Placental pericyte (primary cell): ENCODE data around the gene KRTAP4-6. TPM values are rescaled to one million over a fixed set of nuclear protein-coding genes. Genes with fewer than 3 reads are reported as not detected.

Experiments used
- small RNA-seq: library from RNA; depleted of rRNA; stranded (forward); fragments of <200 nt; gene quantifications from one replicate; pipeline ENCODE3, GENCODE V24; 2012; ENCODE audit warnings: low replicate concordance
- total RNA-seq: library from RNA; depleted of rRNA; stranded (reverse); fragments of >200 nt; gene quantifications from 2 replicates; pipeline ENCODE4 v1.2.3, GENCODE V29; 2012

KRTAP4-6 gene
- total RNA-seq: not detected in 2 replicates

GRCh38 chr17:41140360-41141131 lies at the start of gene KRTAP4-6:
Gene KRTAP4-6, minus strand, starts transcription at chr17:41140544. Its CDS starts 57 bp downstream, at chr17:41140487.

GRCh38 chr17:41189837-41190318 lies 49.5 kb upstream of the KRTAP4-6 start, which contains the start of gene KRTAP9-1:
Gene KRTAP9-1, plus strand, starts transcription at chr17:41189887. Its CDS starts 0 bp downstream, at chr17:41189887.

GRCh38 chr17:41184480-41184961 lies 44.2 kb upstream of the KRTAP4-6 start, which contains the start of gene KRTAP4-1:
Gene KRTAP4-1, minus strand, starts transcription at chr17:41184911. Its CDS starts 57 bp downstream, at chr17:41184854.

GRCh38 chr17:41177727-41178271 lies 37.5 kb upstream of the KRTAP4-6 start, which contains the start of gene KRTAP4-2:
Gene KRTAP4-2, minus strand, starts transcription at chr17:41178221. Its CDS starts 57 bp downstream, at chr17:41178164.

GRCh38 chr17:41168121-41168520 lies 27.8 kb upstream of the KRTAP4-6 start, which contains the start of gene KRTAP4-3:
Gene KRTAP4-3, minus strand, starts transcription at chr17:41168221. Its CDS starts 49 bp downstream, at chr17:41168172.

GRCh38 chr17:41160648-41161047 lies 20.3 kb upstream of the KRTAP4-6 start, which contains the start of gene KRTAP4-4:
Gene KRTAP4-4, minus strand, starts transcription at chr17:41160748. Its CDS starts 57 bp downstream, at chr17:41160691.

GRCh38 chr17:41149652-41149985 lies 9.3 kb upstream of the KRTAP4-6 start, which contains the start of gene KRTAP4-5:
Gene KRTAP4-5, minus strand, starts transcription at chr17:41149825. Its CDS starts 58 bp downstream, at chr17:41149767.

GRCh38 chr17:41123991-41124371 lies 16.4 kb downstream of the KRTAP4-6 start, which contains the start of gene KRTAP4-12:
Gene KRTAP4-12, minus strand, starts transcription at chr17:41124182. Its CDS starts 60 bp downstream, at chr17:41124122.

GRCh38 chr17:41117846-41118386 lies 22.4 kb downstream of the KRTAP4-6 start, which contains the start of gene KRTAP4-11:
Gene KRTAP4-11, minus strand, starts transcription at chr17:41118373. Its CDS starts 58 bp downstream, at chr17:41118315.

GRCh38 chr17:41105347-41105746 lies 35.0 kb downstream of the KRTAP4-6 start, which contains the start of gene KRTAP4-9:
Gene KRTAP4-9, plus strand, starts transcription at chr17:41105389. Its CDS starts 0 bp downstream, at chr17:41105389.

GRCh38 chr17:41101586-41102259 lies 38.6 kb downstream of the KRTAP4-6 start, which contains the start of gene KRTAP4-16:
Gene KRTAP4-16, minus strand, starts transcription at chr17:41102209. Its CDS starts 0 bp downstream, at chr17:41102209.

GRCh38 chr17:41098042-41098441 lies 42.3 kb downstream of the KRTAP4-6 start, which contains the start of gene KRTAP4-8:
Gene KRTAP4-8, minus strand, starts transcription at chr17:41098142. Its CDS starts 58 bp downstream, at chr17:41098084.

Small RNAs within 50 kb of the gene (small RNA-seq; reads per million reads assigned to genes)
- gene KRTAP4-17P: not detected

Other genes with a start within 250 kb of the KRTAP4-6 start
- 0.22 TPM in 1 of 2 replicates, not detected in the other for gene KRT23, start 202.9 kb downstream of the KRTAP4-6 start, total RNA-seq
- gene KRT39, start 173.6 kb downstream of the KRTAP4-6 start, total RNA-seq: 0.43 TPM in 1 of 2 replicates, not detected in the other
- 0.14 TPM in 1 of 2 replicates, not detected in the other for gene KRT40, start 156.2 kb downstream of the KRTAP4-6 start, total RNA-seq
- not detected in 2 replicates for gene KRTAP3-3, start 146.4 kb downstream of the KRTAP4-6 start, total RNA-seq
- gene KRTAP3-2, start 140.6 kb downstream of the KRTAP4-6 start, total RNA-seq: not detected in 2 replicates
- not detected in 2 replicates for gene KRTAP3-1, start 131.4 kb downstream of the KRTAP4-6 start, total RNA-seq
- gene KRTAP1-5, start 113.3 kb downstream of the KRTAP4-6 start, total RNA-seq: 1.5 and 14.2 TPM in 2 replicates
- not detected in 2 replicates for gene KRTAP1-4, start 110.3 kb downstream of the KRTAP4-6 start, total RNA-seq
- not detected in 2 replicates for gene KRTAP1-3, start 105.7 kb downstream of the KRTAP4-6 start, total RNA-seq
- gene KRTAP1-1, start 99.1 kb downstream of the KRTAP4-6 start, total RNA-seq: not detected in 2 replicates
- gene KRTAP2-1, start 93.2 kb downstream of the KRTAP4-6 start, total RNA-seq: not detected in 2 replicates
- not detected in 2 replicates for gene KRTAP2-2, start 85.3 kb downstream of the KRTAP4-6 start, total RNA-seq
- 0.72 TPM in 1 of 2 replicates, not detected in the other for gene KRTAP2-3, start 80.4 kb downstream of the KRTAP4-6 start, total RNA-seq
- not detected in 2 replicates for gene KRTAP2-4, start 74.7 kb downstream of the KRTAP4-6 start, total RNA-seq
- gene KRTAP4-7, start 56.4 kb downstream of the KRTAP4-6 start, total RNA-seq: not detected in 2 replicates
- not detected in 2 replicates for gene KRTAP4-8, start 42.4 kb downstream of the KRTAP4-6 start, total RNA-seq
- gene KRTAP4-16, start 38.3 kb downstream of the KRTAP4-6 start, total RNA-seq: not detected in 2 replicates
- not detected in 2 replicates for gene KRTAP4-9, start 35.2 kb downstream of the KRTAP4-6 start, total RNA-seq
- not detected in 2 replicates for gene KRTAP4-11, start 22.2 kb downstream of the KRTAP4-6 start, total RNA-seq
- not detected in 2 replicates for gene KRTAP4-12, start 16.4 kb downstream of the KRTAP4-6 start, total RNA-seq
- not detected in 2 replicates for gene KRTAP4-5, start 9.3 kb upstream of the KRTAP4-6 start, total RNA-seq
- not detected in 2 replicates for gene KRTAP4-4, start 20.2 kb upstream of the KRTAP4-6 start, total RNA-seq
- gene KRTAP4-3, start 27.7 kb upstream of the KRTAP4-6 start, total RNA-seq: not detected in 2 replicates
- gene KRTAP4-2, start 37.7 kb upstream of the KRTAP4-6 start, total RNA-seq: not detected in 2 replicates
- gene KRTAP4-1, start 44.4 kb upstream of the KRTAP4-6 start, total RNA-seq: not detected in 2 replicates
- not detected in 2 replicates for gene KRTAP9-1, start 49.3 kb upstream of the KRTAP4-6 start, total RNA-seq
- not detected in 2 replicates for gene KRTAP9-2, start 86.1 kb upstream of the KRTAP4-6 start, total RNA-seq
- not detected in 2 replicates for gene KRTAP9-3, start 91.9 kb upstream of the KRTAP4-6 start, total RNA-seq
- not detected in 2 replicates for gene KRTAP9-8, start 97.5 kb upstream of the KRTAP4-6 start, total RNA-seq
- not detected in 2 replicates for gene KRTAP9-4, start 109.1 kb upstream of the KRTAP4-6 start, total RNA-seq
- gene KRTAP9-9, start 114.8 kb upstream of the KRTAP4-6 start, total RNA-seq: not detected in 2 replicates
- not detected in 2 replicates for gene KRTAP9-6, start 124.8 kb upstream of the KRTAP4-6 start, total RNA-seq
- gene KRTAP9-7, start 135.2 kb upstream of the KRTAP4-6 start, total RNA-seq: not detected in 2 replicates
- gene KRTAP29-1, start 162.3 kb upstream of the KRTAP4-6 start, total RNA-seq: not detected in 2 replicates
- not detected in 2 replicates for gene KRTAP16-1, start 168.8 kb upstream of the KRTAP4-6 start, total RNA-seq
- gene KRTAP17-1, start 175.2 kb upstream of the KRTAP4-6 start, total RNA-seq: not detected in 2 replicates
- not detected in 2 replicates for gene KRT33A, start 210.3 kb upstream of the KRTAP4-6 start, total RNA-seq
- not detected in 2 replicates for gene KRT33B, start 229.3 kb upstream of the KRTAP4-6 start, total RNA-seq
- gene KRT34, start 241.8 kb upstream of the KRTAP4-6 start, total RNA-seq: 2.2 and 4.7 TPM in 2 replicates